K562 (cell line): ENCODE results near the gene CEP43. TPM values are rescaled to one million over a fixed set of nuclear protein-coding genes. Genes with fewer than 3 reads are reported as not detected.

Source experiments
- ATAC-seq: fragments of 200-7000 bp; cut with Tn5 transposase; 3 replicates; pipeline ENCODE4 v1.9.1; 2020; ENCODE audit warnings: moderate library complexity
- BruUV-seq: library from RNA; stranded (reverse); fragments of 400-500 nt; replicated peaks from 2 replicates; lab custom pipeline; 2021; lab: Mats Ljungman, UMichigan
- CTCF ChIA-PET: fragments of 300-600 bp; formaldehyde crosslinking; extraction: SDS; loops from one replicate; lab custom pipeline; 2021; ENCODE audit warnings: low intra/inter-chr PET ratio; lab: Yijun Ruan, JAX
- POLR2A ChIA-PET: fragments of 300-600, 350-650 bp; sonication (Branson Sonifier 250); formaldehyde crosslinking; extraction: SDS; loops from one replicate; lab custom pipeline; 2021; ENCODE audit warnings: antibody characterized with exemption, inconsistent platforms; lab: Yijun Ruan, JAX
- DNase-seq, 4 experiments: peaks; one replicate each; pipeline versions ENCODE4 v3.0.0 to v3.0.0-alpha.2; 2011 to 2018; ENCODE audit warnings: low spot score in 3 of 4, mixed read lengths in 3 of 4; ENCODE audit errors: extremely low read depth in 1 of 4
- FAIRE-seq: peaks from 2 replicates; lab custom pipeline; 2011; peaks lifted over from hg19 to GRCh38; lab: Jason Lieb, UNC
- H2AFZ ChIP-seq: 2 replicates; pipeline ENCODE4 v1.6.0; 2011; ENCODE audit warnings: low read depth, low read length, control low read depth, inconsistent platforms
- H3K27ac ChIP-seq: fragments of 200-600 bp; 3 replicates; pipeline ENCODE4 v1.8.0; 2011; ENCODE audit warnings: low read depth, mild to moderate bottlenecking, control low read depth, inconsistent platforms, low read length, moderate library complexity, mixed read lengths; ENCODE audit errors: extremely low read depth
- H3K27me3 ChIP-seq, 2 experiments: fragments of 300-600 bp in 1 of 2; 2 replicates in 1 of 2; 3 replicates in 1 of 2; pipeline versions ENCODE4 v1.6.0 to v1.8.0; 2011; ENCODE audit warnings: inconsistent platforms in 2 of 2, low read length in 2 of 2, mild to moderate bottlenecking in 1 of 2, mixed read lengths in 1 of 2, moderate library complexity in 1 of 2; ENCODE audit not compliant: control insufficient read depth in 2 of 2, insufficient read depth in 2 of 2
- H3K36me3 ChIP-seq: fragments of 300-600 bp; 3 replicates; pipeline ENCODE4 v1.8.0; 2011; ENCODE audit warnings: mild to moderate bottlenecking, low read length, inconsistent platforms; ENCODE audit not compliant: control insufficient read depth, insufficient read depth
- H3K4me1 ChIP-seq, 2 experiments: fragments of 200-600 bp in 1 of 2; replicated peaks in 1 of 2; 2 replicates in 1 of 2; 3 replicates in 1 of 2; pipeline versions ENCODE4 v1.5.1 to v1.8.0; 2011; ENCODE audit warnings: inconsistent platforms in 2 of 2, low read length in 2 of 2, mild to moderate bottlenecking in 1 of 2, mixed read lengths in 1 of 2, moderate library complexity in 1 of 2; ENCODE audit not compliant: control insufficient read depth in 2 of 2, insufficient read depth in 2 of 2
- H3K4me2 ChIP-seq: 2 replicates; pipeline ENCODE4 v1.6.1; 2011; ENCODE audit warnings: low read length, control low read depth, inconsistent platforms, mixed read lengths; ENCODE audit not compliant: insufficient read depth
- H3K4me3 ChIP-seq: fragments of 200-600 bp; sonication (generic), shearing (Covaris generic); 2 replicates; pipeline ENCODE4 v1.5.1; 2016; ENCODE audit warnings: control low read depth, inconsistent platforms
- H3K79me2 ChIP-seq: fragments of 200-600 bp; 3 replicates; pipeline ENCODE4 v1.8.0; 2011; ENCODE audit warnings: low read length, inconsistent platforms; ENCODE audit not compliant: control insufficient read depth, insufficient read depth
- H3K9ac ChIP-seq, 2 experiments: 2 replicates each; pipeline versions ENCODE4 v1.6.0 to v1.6.1; 2011; ENCODE audit warnings: low read depth in 2 of 2, low read length in 2 of 2, control low read depth in 1 of 2, inconsistent platforms in 1 of 2, mild to moderate bottlenecking in 1 of 2, mixed read lengths in 1 of 2; ENCODE audit not compliant: insufficient read depth in 1 of 2
- H3K9me1 ChIP-seq: one replicate; pipeline ENCODE4 v1.6.0; 2011; ENCODE audit warnings: inconsistent platforms, mild to moderate bottlenecking, low read length, moderate library complexity; ENCODE audit not compliant: control insufficient read depth, insufficient read depth
- H3K9me3 ChIP-seq: replicated peaks from 2 replicates; pipeline ENCODE4 v1.5.1; 2011; ENCODE audit warnings: low read depth, low read length, inconsistent platforms; ENCODE audit not compliant: control insufficient read depth, insufficient read depth
- H4K20me1 ChIP-seq: replicated peaks from 2 replicates; pipeline ENCODE4 v1.6.1; 2011; ENCODE audit warnings: low read length, inconsistent platforms, mixed read lengths; ENCODE audit not compliant: control insufficient read depth, insufficient read depth
- ARID2 ChIP-seq: fragments of 450-650 bp; IDR thresholded peaks from 2 replicates; pipeline ENCODE4 v1.6.1; 2017; ENCODE audit warnings: antibody characterized with exemption, mild to moderate bottlenecking
- EHMT2 ChIP-seq: fragments of 450-650 bp; IDR thresholded peaks from 2 replicates; pipeline ENCODE4 v1.6.1; 2018; ENCODE audit warnings: antibody characterized with exemption
- ELF4 ChIP-seq: fragments of 450-650 bp; formaldehyde crosslinking; IDR thresholded peaks from 2 replicates; pipeline ENCODE4 v1.4.0; 2022; ENCODE audit warnings: missing genetic modification characterization
- GATA2 ChIP-seq: sonication (generic); formaldehyde crosslinking; IDR thresholded peaks from 2 replicates; pipeline ENCODE4 v1.4.0; 2020; ENCODE audit warnings: mild to moderate bottlenecking, missing genetic modification reagents
- ZFP36 ChIP-seq: fragments of 150-350 bp; IDR thresholded peaks from 2 replicates; pipeline ENCODE4 v1.6.1; 2018; ENCODE audit warnings: low read length, low read depth; ENCODE audit not compliant: partially characterized antibody
- ZNF717 ChIP-seq: fragments of 250-450 bp; sonication (Bioruptor Pico); IDR thresholded peaks from 2 replicates; pipeline ENCODE4 v1.5.0; 2021
- WGBS: fragments of 100-300 bp; shearing (Covaris generic); methylation state at CpG from one replicate; pipeline ENCODE4 v1.1.6; 2016; ENCODE audit warnings: low coverage, mixed read lengths; ENCODE audit not compliant: insufficient coverage; ENCODE audit errors: missing lambda C conversion rate; 5-methylcytosine and 5-hydroxymethylcytosine counted together
- in situ Hi-C: fragments of 300-500 bp; cut with MboI; formaldehyde crosslinking; loops from 4 replicates; pipeline ENCODE4 v1.15.0; 2018; ENCODE audit warnings: inconsistent platforms, mixed read lengths
- intact Hi-C: fragments of 100-400 bp; cut with micrococcal nuclease; formaldehyde crosslinking; loops from 2 replicates; pipeline ENCODE4 v1.14.2; 2022
- polyA plus RNA-seq, 8 experiments: library from polyadenylated mRNA; depleted of rRNA in 4 of 8; stranded (reverse) in 5 of 8; unstranded in 3 of 8; fragments of >200 nt; fragmentation: Nextera tagmentation in 2 of 8; fragmentation: Illumina TruSeq in 1 of 8; extraction: Ambion mirVana in 2 of 8; extraction: Trizol in 1 of 8; gene quantifications; 2 replicates each; pipeline versions ENCODE4 v1.2.1 to v1.2.3, GENCODE V29; 2011 to 2014; ENCODE audit warnings: inconsistent platforms in 1 of 8, missing spikeins in 1 of 8
- total RNA-seq, 7 experiments: library from RNA; depleted of rRNA in 6 of 7; stranded (reverse); fragments of >200 nt in 6 of 7; fragmentation: Illumina TruSeq in 2 of 7; extraction: Trizol in 2 of 7; gene quantifications; 2 replicates each; pipeline versions ENCODE4 v1.2.1 to v1.2.3, GENCODE V29; 2011 to 2021; ENCODE audit warnings: low replicate concordance in 1 of 7
- TF ChIP-seq, protein P1 (sequence below): fragments of 250-450 bp; sonication (Bioruptor Pico); IDR thresholded peaks from 2 replicates; pipeline ENCODE4 v1.5.0; 2021; ENCODE audit warnings: mild to moderate bottlenecking, borderline replicate concordance

Gene CEP43
- total and polyA plus RNA-seq, 9 of the 15 experiments (the other 6 are each of a cell fraction or from before 2014, with no cell fraction given): 15.2 to 55.7 (median 47.4) TPM

DNA sequence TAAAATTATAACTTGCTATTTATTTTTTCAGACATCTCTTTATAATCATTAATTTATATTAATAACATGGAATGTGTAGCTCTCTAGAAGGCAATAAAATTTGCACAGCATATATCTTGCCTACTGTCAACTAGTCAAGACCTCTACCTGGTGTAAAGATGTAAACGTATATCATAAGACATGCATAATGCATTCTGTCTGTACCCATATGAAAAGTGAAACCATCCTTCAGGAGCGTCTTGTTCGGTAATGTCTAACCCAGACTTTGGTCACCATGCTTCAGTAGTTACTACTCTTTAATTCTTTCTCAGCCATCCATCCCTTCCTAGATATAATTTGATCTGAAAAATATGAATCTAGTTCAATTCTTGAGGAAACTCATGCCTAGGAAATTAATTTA lies 21.0 kb downstream of the CEP43 start:
- Histone ChIP-seq H3K27me3 (no peaks in the 10 kb centered on the region), H3K9me1 (no peaks in the 10 kb centered on the region), H3K4me2 (no peak overlapping the region), H3K79me2 (no peaks in the 10 kb centered on the region; the same call in 2 of the 3 replicates), H3K36me3 (peaks cover 81% of the 10 kb centered on the region), H4K20me1 (no peaks in the 10 kb centered on the region), H2AFZ (no peak overlapping the region), H3K27ac (no peak overlapping the region), H3K9me3 (no peaks in the 10 kb centered on the region), H3K4me3 (no peak overlapping the region), H3K9ac (no peak overlapping the region)
- intact Hi-C loops (no loop called here), in situ Hi-C loops (no loop called here)
- no TSS peak for BruUV-seq
- WGBS: 96% methylated on average over 3 of the region's 3 CpGs
- no peak for DNase-seq
- FAIRE-seq: no peak
- POLR2A ChIA-PET: interaction anchor here (0.6 kb wide), 1 partner anchor 11 kb away, joined by 3 read pairs; no protein-coding TSS in a partner anchor
- ATAC-seq: no peak
- CTCF ChIA-PET: no interaction called here
- TF ChIP-seq GATA2 (CRISPR knock-in tag): no peak
- no peak for TF ChIP-seq ZNF717
- no peak for TF ChIP-seq ELF4
- TF ChIP-seq, protein P1, sequence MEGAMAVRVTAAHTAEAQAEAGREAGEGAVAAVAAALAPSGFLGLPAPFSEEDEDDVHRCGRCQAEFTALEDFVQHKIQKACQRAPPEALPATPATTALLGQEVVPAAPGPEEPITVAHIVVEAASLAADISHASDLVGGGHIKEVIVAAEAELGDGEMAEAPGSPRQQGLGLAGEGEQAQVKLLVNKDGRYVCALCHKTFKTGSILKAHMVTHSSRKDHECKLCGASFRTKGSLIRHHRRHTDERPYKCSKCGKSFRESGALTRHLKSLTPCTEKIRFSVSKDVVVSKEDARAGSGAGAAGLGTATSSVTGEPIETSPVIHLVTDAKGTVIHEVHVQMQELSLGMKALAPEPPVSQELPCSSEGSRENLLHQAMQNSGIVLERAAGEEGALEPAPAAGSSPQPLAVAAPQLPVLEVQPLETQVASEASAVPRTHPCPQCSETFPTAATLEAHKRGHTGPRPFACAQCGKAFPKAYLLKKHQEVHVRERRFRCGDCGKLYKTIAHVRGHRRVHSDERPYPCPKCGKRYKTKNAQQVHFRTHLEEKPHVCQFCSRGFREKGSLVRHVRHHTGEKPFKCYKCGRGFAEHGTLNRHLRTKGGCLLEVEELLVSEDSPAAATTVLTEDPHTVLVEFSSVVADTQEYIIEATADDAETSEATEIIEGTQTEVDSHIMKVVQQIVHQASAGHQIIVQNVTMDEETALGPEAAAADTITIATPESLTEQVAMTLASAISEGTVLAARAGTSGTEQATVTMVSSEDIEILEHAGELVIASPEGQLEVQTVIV (CRISPR knock-in tag): no peak
- TF ChIP-seq EHMT2: no peak
- TF ChIP-seq ARID2: no peak
- no peak for TF ChIP-seq ZFP36
- TF ChIP-seq, all 486 proteins: peak for 0
- H3K4me1 ChIP-seq: no peaks in the 10 kb centered on the region
